Measurements from ENCODE around the gene MDFIC. TPM values are rescaled to one million over a fixed set of nuclear protein-coding genes. Genes with fewer than 3 reads are reported as not detected.

Gene MDFIC
- total RNA-seq, 1 experiment from 2014 or later, result 7.3 TPM

- no peaks in the 10 kb centered on the region for H3K27me3 ChIP-seq (ENCODE audit: control insufficient read depth, insufficient read depth, low read length)
- intact Hi-C loops (cut with micrococcal nuclease; ENCODE audit: unreplicated experiment) (no loop called here), in situ Hi-C loops (cut with HindIII; ENCODE audit: low pct_unique_long_range_greater_than_20kb, low sequenced_read_pairs) (no loop called here)
- ChIA-PET POLR2A (no interaction called here), CTCF (no interaction called here)
- no peaks in the 10 kb centered on the region for H3K36me3 ChIP-seq (ENCODE audit: control insufficient read depth, insufficient read depth, low read length)
- no peak for DNase-seq (ENCODE audit: low read depth, low spot score)
- H3K4me3 ChIP-seq (ENCODE audit: low read depth in 2 of 2, low read length in 2 of 2), result no peak overlapping the region
- BruUV-seq (replicated peaks), result no TSS peak
- no peaks in the 10 kb centered on the region for H3K4me1 ChIP-seq (ENCODE audit: control insufficient read depth, insufficient read depth, low read length)
- ATAC-seq, result no peak
- no peak overlapping the region for H3K27ac ChIP-seq (ENCODE audit: low read length)
- no peaks in the 10 kb centered on the region for H3K9me3 ChIP-seq (ENCODE audit: control insufficient read depth, insufficient read depth, low read depth, low read length)
- TF ChIP-seq CTCF (IDR thresholded peaks at IDR 0.05), result no peak
- TF ChIP-seq TCF7L2 (IDR thresholded peaks at IDR 0.05; ENCODE audit: low read depth, low read length), result no peak
- no peak for TF ChIP-seq POLR2AphosphoS5 (IDR thresholded peaks at IDR 0.05; ENCODE audit: low read depth, low read length)
- no peak for TF ChIP-seq SIN3A (IDR thresholded peaks at IDR 0.05; ENCODE audit: borderline replicate concordance, insufficient read depth, low read depth, low read length)
- no peak for TF ChIP-seq REST (IDR thresholded peaks at IDR 0.05; ENCODE audit: insufficient read depth in 1 of 2, low read depth in 2 of 2, low read length in 1 of 2)
Measured at GRCh38 chr7:114969096-114969495, 47.2 kb downstream of the MDFIC start.

- Histone ChIP-seq H3K4me1 (ENCODE audit: control insufficient read depth, insufficient read depth, low read length) (no peaks in the 10 kb centered on the region), H3K27ac (ENCODE audit: low read length) (no peak overlapping the region), H3K9me3 (ENCODE audit: control insufficient read depth, insufficient read depth, low read depth, low read length) (no peaks in the 10 kb centered on the region), H3K27me3 (ENCODE audit: control insufficient read depth, insufficient read depth, low read length) (no peaks in the 10 kb centered on the region), H3K36me3 (ENCODE audit: control insufficient read depth, insufficient read depth, low read length) (no peaks in the 10 kb centered on the region), H3K4me3 (ENCODE audit: low read depth in 2 of 2, low read length in 2 of 2) (no peak overlapping the region)
- ATAC-seq (no peak), DNase-seq (ENCODE audit: low read depth, low spot score) (no peak)
- POLR2A ChIA-PET, result no interaction called here
- CTCF ChIA-PET, result no interaction called here
- in situ Hi-C loops (cut with HindIII; ENCODE audit: low pct_unique_long_range_greater_than_20kb, low sequenced_read_pairs), result no loop called here
- TF ChIP-seq POLR2AphosphoS5 (IDR thresholded peaks at IDR 0.05; ENCODE audit: low read depth, low read length), result no peak
- no peak for TF ChIP-seq SIN3A (IDR thresholded peaks at IDR 0.05; ENCODE audit: borderline replicate concordance, insufficient read depth, low read depth, low read length)
- no peak for TF ChIP-seq CTCF (IDR thresholded peaks at IDR 0.05)
- no peak for TF ChIP-seq REST (IDR thresholded peaks at IDR 0.05; ENCODE audit: insufficient read depth in 1 of 2, low read depth in 2 of 2, low read length in 1 of 2)
- no peak for TF ChIP-seq TCF7L2 (IDR thresholded peaks at IDR 0.05; ENCODE audit: low read depth, low read length)
- no TSS peak for BruUV-seq (replicated peaks)
- intact Hi-C loops (cut with micrococcal nuclease; ENCODE audit: unreplicated experiment), result no loop called here
Measured at GRCh38 chr7:114970308-114970707, 48.4 kb downstream of the MDFIC start.
